ENCODE data around the gene WDR82.

Gene WDR82

DNA sequence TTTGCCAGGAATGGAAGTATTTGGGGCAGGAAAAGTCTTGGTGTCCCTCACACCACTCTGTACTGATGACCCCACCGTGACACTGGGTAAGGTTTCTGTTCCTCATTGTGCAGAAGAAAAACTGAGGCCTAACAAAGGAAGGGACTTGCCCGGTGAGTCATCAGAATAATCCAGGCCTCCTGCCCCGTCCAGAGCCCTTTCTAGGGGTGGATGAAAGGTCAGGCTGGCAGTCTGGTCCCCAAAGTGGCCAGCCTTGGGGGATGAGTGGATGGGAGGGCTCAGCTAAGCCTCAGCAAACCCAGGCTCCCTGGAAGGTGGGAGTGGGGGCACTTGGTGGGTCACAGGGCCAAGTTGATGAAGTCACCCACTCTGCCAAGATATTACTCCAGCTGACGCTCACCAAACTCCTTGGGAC lies 35.3 kb upstream of the WDR82 start:
- Mint-ChIP-seq H3K4me3 (peak overlapping the region in 1 of 2 donors; percentile 59), H3K27me3 (no peaks in the 10 kb centered on the region), H3K27ac (peak overlapping the region; percentile 36 to 82), H3K4me1 (peaks cover 91% of the 10 kb centered on the region), H3K9me3 (no peaks in the 10 kb centered on the region)
- DNase-seq (peak in 1 of 2 donors; percentile 33), ATAC-seq (no peak)

DNA sequence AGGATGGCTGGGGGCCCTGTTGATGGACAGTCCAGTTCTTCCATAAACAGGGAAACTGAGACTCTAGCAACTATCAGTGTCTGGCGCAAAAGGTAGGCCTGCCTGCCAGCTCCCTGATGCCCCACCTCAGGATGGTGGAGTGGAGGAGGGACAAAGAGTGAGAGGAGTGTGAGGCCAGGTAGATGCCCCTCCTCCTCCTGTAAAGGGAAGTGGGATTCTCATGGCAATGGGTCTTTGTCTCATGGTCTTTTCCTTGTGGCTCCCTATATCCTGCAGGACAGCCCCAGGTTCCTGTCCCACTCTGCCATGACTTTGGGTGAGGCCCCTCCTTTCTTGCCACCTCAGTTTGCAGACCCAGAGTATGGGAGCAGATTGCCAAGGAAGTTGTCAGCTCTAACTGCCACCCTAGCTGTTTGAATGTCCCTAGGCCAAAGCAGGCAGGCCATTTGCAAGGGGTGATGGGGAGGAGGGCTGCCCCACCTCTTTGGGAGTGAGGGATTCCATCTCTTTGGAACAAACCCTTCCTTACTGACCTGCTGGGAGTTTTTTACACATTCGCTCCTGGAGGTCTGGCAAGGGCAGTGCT lies 34.8 kb upstream of the WDR82 start:
- DNase-seq (no peak), ATAC-seq (no peak)
- peak overlapping the region; percentile 27 to 82 for H3K27ac Mint-ChIP-seq
- H3K4me1 Mint-ChIP-seq, result peaks cover 96% of the 10 kb centered on the region
- no peaks in the 10 kb centered on the region for H3K9me3 Mint-ChIP-seq
- no peaks in the 10 kb centered on the region for H3K27me3 Mint-ChIP-seq
- H3K4me3 Mint-ChIP-seq, result peak overlapping the region; percentile 16 to 59

DNA sequence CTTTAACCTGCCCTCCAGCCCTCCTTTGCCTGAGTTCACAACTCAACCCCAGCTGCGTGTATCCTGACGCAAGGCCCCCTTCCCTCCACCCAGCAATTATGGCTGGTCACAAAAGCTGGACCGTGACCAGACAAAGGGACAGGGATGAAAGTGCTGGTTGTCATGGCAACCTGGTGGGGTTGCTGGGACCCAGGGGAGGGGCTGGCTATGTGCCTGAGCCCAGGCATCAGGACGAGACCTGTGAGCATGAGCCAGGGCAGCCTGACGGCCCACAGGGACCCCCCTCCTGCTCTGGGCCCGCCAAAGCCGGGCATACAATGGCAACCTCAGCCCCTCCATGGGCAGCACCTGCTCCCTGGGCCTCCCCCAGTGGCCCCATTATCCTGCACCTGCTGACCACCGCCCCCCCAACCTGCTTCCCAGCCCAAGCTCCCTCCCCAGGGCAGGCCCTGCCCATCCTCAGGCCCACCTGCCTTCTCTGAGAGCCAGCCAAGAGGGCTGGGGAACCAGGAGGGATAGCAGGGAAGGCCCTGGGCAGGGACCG lies 33.2 kb upstream of the WDR82 start:
- ATAC-seq (no peak), DNase-seq (no peak)
- H3K27me3 Mint-ChIP-seq, result no peaks in the 10 kb centered on the region
- no peaks in the 10 kb centered on the region for H3K9me3 Mint-ChIP-seq
- H3K27ac Mint-ChIP-seq, result peak overlapping the region; percentile 19 to 97
- H3K4me1 Mint-ChIP-seq, result peaks cover 97% of the 10 kb centered on the region
- H3K4me3 Mint-ChIP-seq, result peak overlapping the region in 1 of 2 donors; percentile 73

DNA sequence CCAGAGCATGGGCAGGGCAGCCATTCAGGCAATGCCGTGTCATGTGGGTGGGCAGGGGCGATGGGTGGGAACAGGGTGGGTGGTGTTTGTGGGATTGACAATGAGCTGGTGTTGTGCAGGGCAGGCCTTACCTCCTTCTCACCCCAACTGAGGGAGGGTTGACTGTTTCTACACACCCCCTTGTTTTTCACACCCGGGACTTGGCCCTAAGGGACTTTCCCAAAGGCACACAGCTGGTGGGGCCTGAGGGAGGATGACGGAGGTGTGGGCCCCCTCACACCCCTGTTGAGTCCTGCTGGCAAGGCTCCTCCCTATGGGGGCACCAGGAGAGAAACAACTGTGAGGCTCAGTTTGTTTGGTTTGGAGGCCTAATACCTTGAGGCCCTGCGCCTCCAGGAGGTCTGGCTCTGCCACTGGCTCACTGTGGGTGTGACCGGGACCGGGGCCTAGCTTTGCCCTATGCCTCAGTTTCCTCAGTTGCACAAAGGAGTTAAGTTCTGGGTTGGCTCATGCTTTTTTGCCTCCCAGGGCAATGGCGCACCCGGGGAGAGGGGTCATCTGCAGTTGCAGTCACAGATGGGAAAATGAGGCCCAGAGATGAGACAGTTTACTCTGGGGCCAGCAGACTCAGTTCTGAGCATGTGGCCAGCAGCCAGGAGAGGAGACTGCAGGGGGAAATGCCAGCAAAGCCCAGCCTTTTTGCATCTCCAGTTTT lies 32.6 kb upstream of the WDR82 start:
- Mint-ChIP-seq H3K4me1 (peaks cover 97% of the 10 kb centered on the region), H3K4me3 (peak overlapping the region; percentile 7 to 73), H3K9me3 (no peaks in the 10 kb centered on the region), H3K27me3 (no peaks in the 10 kb centered on the region), H3K27ac (peak overlapping the region; percentile 89 to 97)
- ATAC-seq (peak; percentile 95), DNase-seq (peak; percentile 73 to 80)

DNA sequence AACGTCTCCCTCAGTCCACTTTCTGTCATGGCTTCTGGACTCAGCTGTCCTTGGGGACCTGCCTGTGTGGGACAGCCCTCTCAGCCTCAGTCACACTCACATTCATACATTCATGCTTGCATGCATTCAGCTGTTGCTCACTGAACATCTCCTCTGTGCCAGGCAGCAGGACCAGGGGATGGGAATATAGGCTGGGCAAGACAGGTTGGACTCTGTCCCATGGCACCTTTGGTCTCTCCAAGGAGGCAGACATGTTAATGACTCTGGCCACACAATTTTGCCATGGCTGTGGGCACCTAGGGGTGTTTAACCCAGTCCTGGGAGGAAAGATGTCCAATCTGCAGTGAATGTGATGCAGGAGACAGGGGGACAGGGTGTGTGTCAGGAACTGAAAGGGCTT lies 29.9 kb upstream of the WDR82 start:
- H3K27ac Mint-ChIP-seq, result peak overlapping the region; percentile 1 to 44
- H3K4me3 Mint-ChIP-seq, result no peak overlapping the region
- ATAC-seq (no peak), DNase-seq (no peak)
- no peaks in the 10 kb centered on the region for H3K27me3 Mint-ChIP-seq
- H3K9me3 Mint-ChIP-seq, result no peaks in the 10 kb centered on the region
- peaks cover 77% of the 10 kb centered on the region for H3K4me1 Mint-ChIP-seq

DNA sequence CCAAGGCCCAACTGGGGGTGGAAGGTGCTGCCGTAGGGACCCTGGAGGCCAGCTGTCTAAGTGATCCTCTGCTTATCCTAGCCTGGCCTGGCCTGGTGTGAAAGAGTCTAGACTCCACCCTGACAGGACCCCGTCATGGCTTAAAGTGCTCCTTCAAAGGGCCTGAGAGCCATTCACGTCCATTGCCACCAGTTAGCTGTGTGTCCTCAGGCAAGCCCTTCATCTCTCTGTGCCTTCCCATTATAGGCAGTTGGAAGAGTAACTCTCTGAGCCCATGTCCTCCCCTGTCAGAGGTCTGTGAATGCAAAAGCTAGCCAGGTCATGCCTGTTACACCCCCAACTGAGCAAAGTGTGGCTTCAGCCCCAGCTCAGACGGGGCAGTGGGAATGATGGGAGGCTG lies 28.5 kb upstream of the WDR82 start:
- no peak overlapping the region for H3K4me3 Mint-ChIP-seq
- ATAC-seq (no peak), DNase-seq (no peak)
- H3K27me3 Mint-ChIP-seq, result no peaks in the 10 kb centered on the region
- no peak overlapping the region for H3K27ac Mint-ChIP-seq
- no peaks in the 10 kb centered on the region for H3K9me3 Mint-ChIP-seq
- H3K4me1 Mint-ChIP-seq, result peaks cover 65% of the 10 kb centered on the region

DNA sequence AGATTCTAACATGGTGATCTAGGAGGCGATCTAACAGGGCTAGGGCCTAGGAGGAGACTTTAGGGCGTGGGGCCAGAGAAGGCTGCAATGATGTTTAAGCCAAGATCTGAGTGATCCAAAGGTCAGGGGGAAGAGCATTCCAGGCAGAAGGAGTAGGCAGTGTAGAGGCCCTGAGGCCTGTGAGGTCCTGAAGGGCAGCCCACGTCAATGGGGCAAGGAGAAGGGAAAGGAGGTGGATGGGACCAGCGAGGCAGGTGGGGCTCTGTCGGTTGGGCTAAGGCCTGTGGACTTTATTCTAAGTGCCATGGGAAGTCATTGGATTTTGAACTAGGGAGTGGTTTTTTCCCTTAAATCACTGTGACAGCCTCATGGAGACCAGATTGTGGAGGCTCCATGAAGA lies 27.5 kb upstream of the WDR82 start:
- Mint-ChIP-seq H3K9me3 (no peaks in the 10 kb centered on the region), H3K4me1 (peaks cover 54% of the 10 kb centered on the region), H3K27ac (peak overlapping the region in 1 of 2 donors; percentile 6), H3K4me3 (no peak overlapping the region), H3K27me3 (no peaks in the 10 kb centered on the region)
- ATAC-seq, result no peak
- DNase-seq, result no peak

DNA sequence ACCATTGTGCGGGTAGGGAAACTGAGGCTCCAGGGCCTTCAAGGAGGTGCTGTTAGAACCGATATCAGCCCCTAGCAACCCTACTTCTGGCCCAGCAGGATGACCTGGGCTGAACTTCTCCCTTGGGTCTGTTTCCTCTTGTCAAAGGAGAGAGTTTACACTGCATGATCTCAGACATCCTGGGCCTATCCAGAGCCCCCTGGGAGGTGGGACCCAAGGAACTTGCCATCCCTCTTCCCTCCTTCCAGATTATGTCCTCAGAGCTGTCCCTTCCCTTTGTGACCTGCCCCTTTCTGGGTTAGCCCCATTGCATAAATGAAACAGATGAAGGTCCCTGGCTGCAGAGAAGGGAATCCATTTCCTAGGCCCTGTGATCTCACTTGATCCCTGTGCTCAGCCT lies 25.4 kb upstream of the WDR82 start:
- Mint-ChIP-seq H3K27me3 (no peaks in the 10 kb centered on the region), H3K4me3 (no peak overlapping the region), H3K9me3 (no peaks in the 10 kb centered on the region), H3K27ac (no peak overlapping the region), H3K4me1 (peaks cover 46% of the 10 kb centered on the region)
- ATAC-seq (no peak), DNase-seq (no peak)

DNA sequence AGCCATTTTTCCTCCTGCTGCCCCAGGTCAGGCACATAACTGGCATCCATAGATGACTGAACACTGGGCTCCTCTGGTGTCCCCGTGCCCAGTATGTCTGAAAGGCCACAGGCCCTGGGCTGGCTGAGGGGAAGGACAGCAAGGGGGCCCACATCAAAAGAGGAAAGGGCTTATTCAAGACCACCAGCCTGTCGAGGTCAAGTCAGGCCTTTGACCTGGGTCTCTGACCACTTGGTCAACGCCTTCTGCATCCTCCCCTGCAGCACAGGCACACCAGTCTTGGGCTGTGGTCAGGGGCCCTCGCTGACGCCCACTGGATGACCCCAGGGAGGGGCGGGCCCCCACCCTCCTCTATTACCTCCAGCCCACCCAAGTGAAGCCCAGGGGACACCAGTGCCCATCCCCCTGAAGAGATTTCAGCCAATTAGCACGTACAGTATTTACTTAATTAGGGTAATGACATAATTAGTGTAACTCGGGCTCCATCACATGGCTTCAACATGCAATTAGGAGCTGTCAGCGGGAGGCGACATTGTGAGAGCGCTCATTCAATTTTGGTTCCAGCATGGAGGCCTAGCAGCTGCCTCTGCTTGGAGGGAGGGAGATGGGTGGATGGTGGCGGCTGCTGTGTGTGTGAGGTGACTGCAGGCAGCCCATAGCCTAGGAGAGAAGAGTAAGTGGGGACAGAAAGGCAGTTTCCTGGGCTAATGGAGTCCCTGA lies 24.1 kb upstream of the WDR82 start:
- peaks cover 46% of the 10 kb centered on the region for H3K4me1 Mint-ChIP-seq
- H3K9me3 Mint-ChIP-seq, result no peaks in the 10 kb centered on the region
- H3K4me3 Mint-ChIP-seq, result no peak overlapping the region
- H3K27ac Mint-ChIP-seq, result no peak overlapping the region
- H3K27me3 Mint-ChIP-seq, result no peaks in the 10 kb centered on the region
- DNase-seq, result no peak
- no peak for ATAC-seq

DNA sequence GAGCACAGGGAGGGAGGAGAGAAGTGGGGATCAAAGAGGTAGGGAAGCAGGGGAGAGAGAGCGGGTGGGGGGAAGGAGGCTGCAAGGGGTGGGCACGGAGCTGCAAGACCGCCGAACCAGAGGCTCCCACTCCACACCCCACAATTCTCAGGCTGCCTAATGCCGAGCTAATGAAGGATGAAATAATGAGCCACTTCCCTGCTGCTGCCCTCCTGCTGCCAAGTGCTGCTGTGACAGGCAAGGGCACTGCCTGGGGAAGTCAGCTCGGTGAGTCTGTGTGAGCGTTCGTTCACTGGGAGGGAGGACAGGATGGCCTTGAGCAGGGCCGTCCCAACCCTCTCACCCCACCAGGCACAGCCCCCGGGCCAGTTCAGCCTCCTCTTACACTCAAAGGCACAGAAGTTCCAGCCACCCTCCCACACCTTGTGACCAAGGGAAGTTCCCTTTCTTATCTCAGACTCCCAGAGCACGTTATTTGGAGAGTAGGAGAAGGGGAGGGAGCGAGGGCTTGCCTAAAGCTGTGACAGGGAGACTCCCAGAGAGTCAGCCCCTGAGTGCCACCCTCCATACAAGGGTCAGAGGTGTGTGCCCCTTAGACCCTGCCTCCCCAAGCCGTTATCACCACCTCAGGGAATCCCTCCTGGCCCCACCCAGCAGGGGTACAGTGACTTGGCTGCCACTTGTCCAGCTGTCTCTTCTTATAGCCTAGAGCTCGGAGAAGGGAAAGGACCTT lies 21.6 kb upstream of the WDR82 start:
- ATAC-seq, result peak; percentile 15
- Mint-ChIP-seq H3K4me3 (no peak overlapping the region), H3K27ac (peak overlapping the region in 1 of 2 donors; percentile 74), H3K4me1 (peaks cover 33% of the 10 kb centered on the region), H3K27me3 (no peaks in the 10 kb centered on the region), H3K9me3 (no peaks in the 10 kb centered on the region)
- no peak for DNase-seq

DNA sequence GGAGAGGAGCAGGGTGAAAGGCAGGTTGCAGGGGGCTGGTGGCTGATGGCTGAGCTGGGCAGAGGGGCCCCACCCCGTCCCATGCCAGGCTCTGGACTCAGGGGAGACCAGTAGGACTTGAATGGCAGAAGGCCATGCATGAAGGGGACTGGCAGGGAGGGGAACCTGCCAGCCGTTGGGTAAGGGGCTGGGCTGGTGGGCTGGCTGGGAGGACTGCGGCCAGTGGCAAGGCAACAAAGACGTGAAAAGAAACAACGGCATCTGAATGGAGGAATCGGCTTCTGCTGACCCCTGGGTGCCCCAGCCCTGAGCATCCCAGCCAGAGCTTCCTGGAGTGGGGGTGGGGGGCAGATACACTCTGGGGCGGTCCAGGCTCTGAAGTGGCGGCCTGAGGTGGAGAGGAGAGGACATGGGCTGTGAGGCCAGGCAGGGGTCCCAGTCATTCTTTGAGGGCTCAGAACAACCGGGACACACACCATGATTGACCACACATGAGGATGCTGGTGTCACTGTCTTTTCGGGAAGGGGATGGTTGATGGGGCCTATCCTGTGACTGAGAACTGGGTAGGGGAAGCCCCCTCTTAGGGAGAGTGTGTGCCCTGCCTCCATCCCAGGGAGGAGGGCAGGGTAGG lies 20.9 kb upstream of the WDR82 start:
- H3K4me1 Mint-ChIP-seq, result peaks cover 33% of the 10 kb centered on the region
- ATAC-seq (peak; percentile 19), DNase-seq (no peak)
- H3K9me3 Mint-ChIP-seq, result no peaks in the 10 kb centered on the region
- H3K4me3 Mint-ChIP-seq, result no peak overlapping the region
- H3K27me3 Mint-ChIP-seq, result no peaks in the 10 kb centered on the region
- peak overlapping the region; percentile 70 to 74 for H3K27ac Mint-ChIP-seq

DNA sequence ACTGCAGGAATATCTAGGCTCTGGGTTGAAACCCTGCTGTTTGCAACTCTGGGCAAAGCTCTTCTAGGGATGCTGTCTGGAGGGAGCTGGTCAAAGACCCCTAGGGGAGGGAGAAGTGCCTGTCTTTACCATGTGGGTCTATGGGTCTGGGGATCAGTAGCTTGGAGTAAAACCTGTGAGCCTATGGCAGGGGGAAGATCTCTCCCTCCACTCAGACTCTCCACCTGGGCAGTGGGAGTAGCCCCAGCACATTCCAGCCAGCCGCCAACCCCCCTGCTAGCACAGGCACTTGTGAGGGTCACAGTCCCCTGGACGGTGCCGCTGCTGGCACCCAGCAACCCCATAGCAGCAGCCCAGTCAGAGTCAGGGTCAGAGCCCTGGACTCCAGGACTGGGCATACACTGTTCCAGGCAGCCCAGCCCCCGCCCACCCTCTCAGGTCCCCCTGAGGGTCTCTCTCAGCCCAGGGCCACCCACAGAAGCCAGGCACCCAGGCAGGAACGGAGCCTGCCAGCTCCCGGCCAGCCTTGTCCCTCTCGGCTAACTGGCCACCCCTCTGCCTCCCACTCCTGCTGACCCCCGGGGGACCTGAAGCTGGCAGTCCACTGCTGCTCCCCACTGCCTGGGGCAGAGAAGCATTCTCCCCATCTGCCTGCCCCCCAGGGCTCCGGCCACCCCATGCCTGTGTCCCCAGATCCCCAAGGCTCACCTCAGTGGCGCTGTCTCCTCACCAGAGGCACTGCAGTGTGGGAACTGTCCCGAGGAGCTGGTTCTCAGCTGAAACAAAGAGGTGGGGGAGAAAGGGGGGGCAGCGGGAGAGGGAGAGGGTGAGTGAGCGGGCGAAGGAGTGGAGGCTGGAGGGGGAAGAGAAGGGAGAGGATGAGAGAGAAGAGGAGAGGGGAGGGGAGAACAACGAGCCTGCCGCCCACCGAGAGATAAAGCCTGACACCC lies 20.0 kb upstream of the WDR82 start:
- Mint-ChIP-seq H3K27ac (peak overlapping the region; percentile 70 to 75), H3K9me3 (no peaks in the 10 kb centered on the region), H3K27me3 (no peaks in the 10 kb centered on the region), H3K4me1 (peaks cover 33% of the 10 kb centered on the region), H3K4me3 (no peak overlapping the region)
- DNase-seq, result no peak
- ATAC-seq, result no peak

DNA sequence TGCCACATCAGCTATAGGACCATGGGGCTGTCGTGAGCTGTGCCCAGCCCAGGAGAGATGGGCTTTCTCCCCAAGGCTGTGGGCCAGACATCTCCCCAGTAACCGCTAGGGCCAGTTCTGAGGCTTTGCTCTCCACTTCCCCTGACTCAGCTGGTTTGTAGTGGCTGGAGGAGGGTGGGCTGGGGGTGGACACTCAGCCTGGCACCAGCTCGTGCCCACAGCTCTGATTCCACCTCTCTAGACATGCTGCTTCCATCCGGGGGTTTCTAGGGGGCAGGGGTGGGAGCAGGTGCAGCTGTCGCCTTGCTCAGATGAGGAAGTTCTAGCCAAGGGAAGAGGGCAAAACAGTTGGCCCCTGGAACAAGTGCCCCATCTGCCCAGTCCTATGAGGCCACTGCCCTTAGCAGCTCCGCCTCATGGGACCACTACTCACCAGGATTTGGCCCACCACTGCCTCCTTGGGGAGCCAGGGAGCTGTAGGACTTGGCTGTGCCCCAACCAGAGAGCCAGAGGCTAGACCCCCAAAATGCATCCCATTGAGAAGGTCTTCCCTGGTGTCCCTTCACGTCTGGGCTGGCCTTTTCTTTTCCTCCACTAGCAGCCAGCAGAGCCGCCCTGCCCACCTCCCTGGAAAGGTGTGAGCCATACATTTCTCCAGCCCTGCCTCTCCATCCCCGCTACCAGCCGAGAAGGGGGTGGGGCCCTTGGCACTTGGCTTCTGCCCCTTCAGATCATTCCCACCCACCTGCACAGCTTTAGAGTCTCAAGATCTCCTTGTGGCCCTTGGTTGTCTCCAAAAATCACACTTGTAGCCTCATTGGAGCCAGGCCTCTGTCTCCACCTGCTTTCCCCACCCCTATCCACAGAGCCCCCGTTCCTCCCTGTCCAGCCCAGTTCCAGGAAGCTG lies 19.0 kb upstream of the WDR82 start:
- H3K27me3 Mint-ChIP-seq, result no peaks in the 10 kb centered on the region
- no peak overlapping the region for H3K4me3 Mint-ChIP-seq
- no peak for DNase-seq
- peaks cover 35% of the 10 kb centered on the region for H3K4me1 Mint-ChIP-seq
- H3K27ac Mint-ChIP-seq, result peak overlapping the region; percentile 19 to 59
- H3K9me3 Mint-ChIP-seq, result no peaks in the 10 kb centered on the region
- ATAC-seq, result no peak

Measured in stimulated activated naive CD8-positive, alpha-beta T cell treated with anti-CD3 and anti-CD28 coated beads, Interleukin-15, amount 100 ng/mL, for 72 hours (primary cell).